ENCODE measurements around the gene ARVCF. TPM values are rescaled to one million over a fixed set of nuclear protein-coding genes. Genes with fewer than 3 reads are reported as not detected.

Gene ARVCF
- total and polyA plus RNA-seq, 2 of the 8 experiments (the other 6 are each of a cell fraction or from before 2014, with no cell fraction given), result 31.0 to 43.2 TPM

- H3K27me3 ChIP-seq (replicated peaks in 1 of 4; ENCODE audit: control insufficient read depth in 3 of 4, extremely low read depth in 1 of 4, insufficient read depth in 3 of 4, low read length in 3 of 4), result no peaks in the 10 kb centered on the region; a peak in 1 of 7 replicates
- DNase-seq (ENCODE audit: low read depth in 1 of 2, low spot score in 2 of 2) (no peak), FAIRE-seq (no peak)
- H4K20me1 ChIP-seq (replicated peaks in 1 of 2; ENCODE audit: control insufficient read depth in 1 of 2, insufficient read depth in 2 of 2, low read length in 2 of 2), result peaks cover 0 to 2% of the 10 kb centered on the region in 2 experiments
- no peaks in the 10 kb centered on the region for H3K4me1 ChIP-seq (replicated peaks in 1 of 4; ENCODE audit: control insufficient read depth in 3 of 4, insufficient read depth in 4 of 4, low read length in 3 of 4)
- H3K23me2 ChIP-seq (ENCODE audit: low read depth, low read length), result no peaks in the 10 kb centered on the region
- H3K27ac ChIP-seq (ENCODE audit: low read depth, low read length), result no peak overlapping the region; the same call in 1 of the 2 replicates
- H3K14ac ChIP-seq (ENCODE audit: insufficient read length), result no peak overlapping the region
- H4K8ac ChIP-seq (ENCODE audit: extremely low read depth, insufficient read depth, low read length), result no peak overlapping the region
- H3K79me2 ChIP-seq (ENCODE audit: control insufficient read depth in 1 of 2, insufficient read depth in 2 of 2, low read length in 2 of 2), result no peaks in the 10 kb centered on the region
- H2BK20ac ChIP-seq (ENCODE audit: low read length), result no peak overlapping the region
- no peak overlapping the region for H4K5ac ChIP-seq (ENCODE audit: insufficient read length, low read depth, low read length)
- H3K4ac ChIP-seq (replicated peaks; ENCODE audit: insufficient read length, low read depth, low read length), result no peak overlapping the region
- H3K4me3 ChIP-seq (ENCODE audit: extremely low read depth in 1 of 4, insufficient read depth in 2 of 4, low read depth in 3 of 4, low read length in 4 of 4), result no peak overlapping the region
- no peak overlapping the region for H3K9ac ChIP-seq (replicated peaks in 1 of 4; ENCODE audit: extremely low read depth in 1 of 4, low read depth in 3 of 4, low read length in 3 of 4)
- POLR2A ChIA-PET (ENCODE audit: partially characterized antibody), result interaction anchor here (0.9 kb wide), 1 partner anchor 18 kb away, joined by 3 read pairs; no protein-coding TSS in a partner anchor
- H2AFZ ChIP-seq (ENCODE audit: low read length), result no peak overlapping the region
- H3K79me1 ChIP-seq (ENCODE audit: low read depth, low read length), result no peaks in the 10 kb centered on the region
- H2AK5ac ChIP-seq (ENCODE audit: low read depth, low read length), result no peak overlapping the region
- no peak overlapping the region for H3K18ac ChIP-seq (ENCODE audit: extremely low read depth, low read length)
- H2BK120ac ChIP-seq (replicated peaks; ENCODE audit: low read depth, low read length), result no peak overlapping the region
- H3K56ac ChIP-seq (replicated peaks; ENCODE audit: insufficient read length, low read depth, low read length), result no peak overlapping the region
- H3K23ac ChIP-seq (ENCODE audit: insufficient read length), result no peak overlapping the region
- WGBS, 2 experiments (ENCODE audit: extremely low coverage in 1 of 2, insufficient coverage in 1 of 2, insufficient read length in 1 of 2, insufficient replicate concordance in 2 of 2, low coverage in 1 of 2, low lambda C conversion rate in 2 of 2, missing lambda C conversion rate in 1 of 2), result 90% methylated on average over 6 of the region's 6 CpGs; no CpG with 5 or more reads in 1 of the 2 experiments
- H2BK15ac ChIP-seq (ENCODE audit: low read length), result no peak overlapping the region
- CTCF ChIA-PET (ENCODE audit: partially characterized antibody), result interaction anchor here (0.6 kb wide), 1 partner anchor 216 kb away, joined by 4 read pairs; no protein-coding TSS in a partner anchor
- no peak overlapping the region; the same call in 1 of the 2 replicates for H2BK12ac ChIP-seq (ENCODE audit: low read depth, low read length)
- no peaks in the 10 kb centered on the region for H3K9me3 ChIP-seq (ENCODE audit: insufficient read depth in 2 of 2, low read depth in 1 of 2, low read length in 1 of 2)
- no peak overlapping the region for H3K4me2 ChIP-seq (ENCODE audit: insufficient read depth in 1 of 2, low read depth in 2 of 2, low read length in 2 of 2)
- H2BK5ac ChIP-seq (ENCODE audit: low read depth, low read length), result no peak overlapping the region
- no peak overlapping the region for H4K91ac ChIP-seq (replicated peaks; ENCODE audit: insufficient read length, low read length)
- H3K36me3 ChIP-seq (ENCODE audit: control insufficient read depth in 2 of 4, insufficient read depth in 4 of 4, low read length in 3 of 4), result no peaks in the 10 kb centered on the region
- TF ChIP-seq, protein P1, sequence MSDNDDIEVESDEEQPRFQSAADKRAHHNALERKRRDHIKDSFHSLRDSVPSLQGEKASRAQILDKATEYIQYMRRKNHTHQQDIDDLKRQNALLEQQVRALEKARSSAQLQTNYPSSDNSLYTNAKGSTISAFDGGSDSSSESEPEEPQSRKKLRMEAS (IDR thresholded peaks at IDR 0.05), result no peak
- no peak for TF ChIP-seq KDM1A (IDR thresholded peaks at IDR 0.05; ENCODE audit: borderline replicate concordance, low read length)
- TF ChIP-seq ATF2 (IDR thresholded peaks at IDR 0.05; ENCODE audit: low read length), result no peak
- no peak for TF ChIP-seq CBX5 (IDR thresholded peaks at IDR 0.05; ENCODE audit: low read depth, low read length)
- no peak for TF ChIP-seq CBX8 (IDR thresholded peaks at IDR 0.05; ENCODE audit: borderline replicate concordance, low read depth, low read length)
- TF ChIP-seq FOSL1 (IDR thresholded peaks at IDR 0.05; ENCODE audit: insufficient read depth, low read depth, low read length), result no peak
- TF ChIP-seq ATF3 (IDR thresholded peaks at IDR 0.05; ENCODE audit: insufficient read depth, low read depth, low read length), result no peak
- TF ChIP-seq RFX5 (IDR thresholded peaks at IDR 0.05; ENCODE audit: borderline replicate concordance, low read depth, low read length), result no peak
- TF ChIP-seq ZNF274 (IDR thresholded peaks at IDR 0.05; ENCODE audit: borderline replicate concordance, extremely low read depth, low read length), result no peak
- TF ChIP-seq, protein P2, sequence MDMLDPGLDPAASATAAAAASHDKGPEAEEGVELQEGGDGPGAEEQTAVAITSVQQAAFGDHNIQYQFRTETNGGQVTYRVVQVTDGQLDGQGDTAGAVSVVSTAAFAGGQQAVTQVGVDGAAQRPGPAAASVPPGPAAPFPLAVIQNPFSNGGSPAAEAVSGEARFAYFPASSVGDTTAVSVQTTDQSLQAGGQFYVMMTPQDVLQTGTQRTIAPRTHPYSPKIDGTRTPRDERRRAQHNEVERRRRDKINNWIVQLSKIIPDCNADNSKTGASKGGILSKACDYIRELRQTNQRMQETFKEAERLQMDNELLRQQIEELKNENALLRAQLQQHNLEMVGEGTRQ (IDR thresholded peaks at IDR 0.05; ENCODE audit: low read length), result no peak
Observed at GRCh38 chr22:20051927-20052308, 35.3 kb upstream of the ARVCF start.
